Retinal pigment epithelial cell (primary cell): Measurements from ENCODE around the gene STKLD1.

Experiments
- DNase-seq: peaks from one replicate; pipeline ENCODE4 v3.0.0-alpha.2; 2010; ENCODE audit warnings: low read depth
- H3K4me3 ChIP-seq: 2 replicates; pipeline ENCODE4 v1.5.1; 2011; ENCODE audit warnings: mild to moderate bottlenecking, low read length, control low read depth, moderate library complexity
- TF ChIP-seq, protein P1 (sequence below): conservative IDR thresholded peaks from 2 replicates; pipeline ENCODE4 v1.5.1; 2011; ENCODE audit warnings: low read depth, low read length, control low read depth, inconsistent platforms

STKLD1 gene

DNA sequence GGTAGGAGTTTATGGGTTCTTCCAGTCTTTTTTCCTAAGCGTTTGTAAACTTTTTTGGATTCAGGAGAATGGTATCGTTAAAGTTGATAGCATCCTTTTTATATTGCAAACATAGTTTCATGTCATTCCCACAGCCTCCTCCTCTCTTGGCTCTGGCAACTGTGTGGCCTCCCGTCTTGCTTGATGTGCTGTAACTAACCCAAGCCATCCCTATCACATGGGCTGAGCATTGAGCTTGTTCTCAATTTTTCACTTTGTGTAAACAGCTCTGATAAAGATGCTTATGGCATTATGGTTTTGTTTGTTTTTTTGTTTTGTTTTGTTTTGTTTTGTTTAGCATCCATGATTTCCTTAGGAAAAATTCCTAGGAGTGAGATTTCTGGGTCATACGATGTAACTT is 4.6 kb downstream of the STKLD1 start:
- TF ChIP-seq, protein P1, sequence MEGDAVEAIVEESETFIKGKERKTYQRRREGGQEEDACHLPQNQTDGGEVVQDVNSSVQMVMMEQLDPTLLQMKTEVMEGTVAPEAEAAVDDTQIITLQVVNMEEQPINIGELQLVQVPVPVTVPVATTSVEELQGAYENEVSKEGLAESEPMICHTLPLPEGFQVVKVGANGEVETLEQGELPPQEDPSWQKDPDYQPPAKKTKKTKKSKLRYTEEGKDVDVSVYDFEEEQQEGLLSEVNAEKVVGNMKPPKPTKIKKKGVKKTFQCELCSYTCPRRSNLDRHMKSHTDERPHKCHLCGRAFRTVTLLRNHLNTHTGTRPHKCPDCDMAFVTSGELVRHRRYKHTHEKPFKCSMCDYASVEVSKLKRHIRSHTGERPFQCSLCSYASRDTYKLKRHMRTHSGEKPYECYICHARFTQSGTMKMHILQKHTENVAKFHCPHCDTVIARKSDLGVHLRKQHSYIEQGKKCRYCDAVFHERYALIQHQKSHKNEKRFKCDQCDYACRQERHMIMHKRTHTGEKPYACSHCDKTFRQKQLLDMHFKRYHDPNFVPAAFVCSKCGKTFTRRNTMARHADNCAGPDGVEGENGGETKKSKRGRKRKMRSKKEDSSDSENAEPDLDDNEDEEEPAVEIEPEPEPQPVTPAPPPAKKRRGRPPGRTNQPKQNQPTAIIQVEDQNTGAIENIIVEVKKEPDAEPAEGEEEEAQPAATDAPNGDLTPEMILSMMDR = no peak

DNA sequence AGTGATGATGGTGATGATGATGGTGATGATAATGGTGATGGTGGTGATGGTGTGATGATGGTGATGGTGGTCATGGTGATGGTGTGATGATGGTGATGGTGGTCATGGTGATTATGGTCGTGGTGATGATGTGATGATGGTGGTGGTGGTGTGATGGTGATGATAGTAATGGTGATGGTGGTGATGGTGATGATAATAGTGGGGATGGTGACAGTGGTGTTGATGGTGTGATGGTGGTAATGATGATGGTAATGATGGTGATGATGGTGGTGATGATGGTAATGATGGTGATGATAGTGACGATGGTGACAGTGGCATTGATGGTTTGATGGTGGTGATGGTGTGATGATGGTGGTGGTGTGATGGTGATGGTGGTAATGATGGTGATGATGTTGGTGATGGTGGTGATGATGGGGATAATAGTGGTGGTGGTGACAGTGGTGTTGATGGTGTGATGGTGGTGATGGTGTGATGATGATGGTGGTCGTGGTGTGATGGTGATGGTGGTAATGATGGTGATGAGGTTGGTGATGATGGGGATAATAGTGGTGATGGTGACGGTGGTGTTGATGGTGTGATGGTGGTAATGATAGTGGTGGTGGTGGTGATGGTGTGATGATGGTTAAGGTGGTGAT is 6.5 kb downstream of the STKLD1 start:
- no peak overlapping the region for H3K4me3 ChIP-seq
- TF ChIP-seq, protein P1 = no peak
- DNase-seq = no peak

More for the DNA sequence above, 4.6 kb downstream of the STKLD1 start:
- DNase-seq = no peak
- no peak overlapping the region for H3K4me3 ChIP-seq

DNA sequence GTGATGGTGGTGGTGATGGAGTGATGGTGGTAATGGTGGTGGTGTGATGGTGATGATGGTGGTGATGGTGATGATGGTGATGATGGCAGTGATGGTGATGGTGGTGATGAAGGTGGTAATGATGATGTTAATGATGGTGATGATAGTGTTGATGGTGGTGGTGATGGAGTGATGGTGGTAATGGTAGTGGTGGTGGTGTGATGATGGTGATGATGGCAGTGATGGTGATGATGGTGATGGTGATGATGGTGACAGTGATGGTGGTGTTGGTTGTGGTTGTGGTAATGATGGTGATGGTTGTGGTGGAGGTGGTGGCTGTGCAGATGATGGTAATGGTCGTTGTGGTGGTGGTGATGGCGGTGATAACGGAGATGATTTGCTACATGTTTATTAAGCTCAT is 7.3 kb downstream of the STKLD1 start:
- H3K4me3 ChIP-seq = no peak overlapping the region
- TF ChIP-seq, protein P1 = no peak
- DNase-seq = no peak

DNA sequence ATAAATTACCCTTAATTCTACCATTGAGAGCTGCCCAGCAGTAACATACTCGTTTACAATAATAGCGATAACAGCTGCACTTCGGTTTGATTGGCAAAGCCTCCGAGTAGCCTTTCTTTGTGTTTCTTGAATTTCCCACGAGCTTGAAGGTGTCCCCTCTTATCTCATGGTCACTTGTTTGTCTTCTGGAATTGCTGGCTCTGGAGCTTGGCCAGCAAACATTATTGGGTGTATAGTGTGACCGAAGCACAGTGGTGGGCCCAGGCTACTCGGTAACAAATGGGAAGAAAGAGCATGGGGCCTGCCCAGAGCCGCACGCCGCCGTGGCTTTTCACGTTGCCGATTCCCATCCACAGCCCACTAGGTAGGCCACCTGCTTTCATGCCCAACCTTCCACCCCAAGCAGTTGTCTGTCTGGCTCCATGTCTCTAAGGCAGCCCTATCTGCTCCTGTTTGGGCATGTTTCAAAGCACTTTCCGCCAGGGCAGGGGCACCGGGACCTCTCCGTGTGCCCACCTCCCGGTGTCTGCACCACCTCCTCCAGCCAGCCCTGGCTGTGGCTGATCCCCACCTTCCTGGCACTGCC is 8.7 kb downstream of the STKLD1 start:
- TF ChIP-seq, protein P1 = no peak
- H3K4me3 ChIP-seq = no peak overlapping the region
- DNase-seq = no peak

DNA sequence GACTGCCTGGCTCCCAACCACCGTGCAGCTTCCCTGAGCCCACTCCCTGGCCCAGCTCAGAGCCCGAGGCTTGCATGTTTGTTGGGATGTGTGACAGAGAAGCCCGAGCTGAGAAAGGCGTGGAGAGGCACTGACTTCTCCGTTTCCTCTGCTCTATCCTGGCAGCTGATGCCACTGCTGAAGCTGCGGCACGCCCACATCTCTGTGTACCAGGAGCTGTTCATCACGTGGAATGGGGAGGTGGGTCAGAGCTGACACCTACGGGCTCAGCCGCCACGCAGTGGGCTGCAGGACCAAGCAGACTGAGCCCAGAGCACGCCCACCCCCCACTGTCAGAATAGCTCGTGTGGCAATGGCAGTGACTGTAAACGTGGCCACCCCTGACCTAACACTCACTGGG is 9.3 kb downstream of the STKLD1 start:
- TF ChIP-seq, protein P1 = no peak
- no peak overlapping the region for H3K4me3 ChIP-seq
- DNase-seq = no peak

DNA sequence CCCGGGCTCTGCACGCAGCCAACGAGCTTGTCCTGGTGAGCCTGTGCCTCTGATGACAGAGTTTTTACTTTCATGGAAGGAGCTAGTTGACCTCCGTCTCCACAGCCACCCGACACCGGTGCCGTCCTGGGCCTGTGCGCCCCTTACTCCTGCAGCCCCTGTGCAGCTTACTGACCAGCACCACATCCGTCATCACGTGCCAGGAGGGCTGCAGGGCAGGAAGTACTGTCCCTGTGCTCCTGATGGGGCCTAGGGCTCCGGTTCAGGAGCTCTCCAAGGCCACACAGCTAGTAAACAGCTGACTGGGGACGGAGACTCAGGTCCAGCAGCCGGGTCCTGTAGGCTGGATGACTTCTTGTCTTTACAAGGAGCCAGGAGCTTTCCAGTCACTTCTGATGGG is 10.2 kb downstream of the STKLD1 start:
- TF ChIP-seq, protein P1 = no peak
- no peak for DNase-seq
- no peak overlapping the region for H3K4me3 ChIP-seq

DNA sequence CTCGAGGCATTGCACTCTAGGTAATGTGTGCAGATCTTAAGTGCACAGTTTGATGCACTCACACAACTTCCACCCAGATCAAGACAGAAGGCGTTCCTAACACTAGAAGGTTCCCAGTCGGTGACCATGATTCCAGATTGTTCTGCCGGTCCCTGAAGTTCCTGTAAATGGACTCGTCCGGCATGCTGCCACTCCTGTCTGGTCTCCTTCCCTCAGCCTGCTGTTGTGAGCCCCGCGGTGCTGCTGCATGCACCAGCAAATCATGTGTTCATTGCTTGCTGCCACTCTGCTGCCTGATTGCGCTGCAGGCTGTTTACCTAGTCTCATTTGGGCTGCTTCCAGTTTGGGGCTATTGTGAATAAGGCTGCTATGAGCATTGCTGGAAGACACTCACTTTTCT is 11.5 kb downstream of the STKLD1 start:
- H3K4me3 ChIP-seq = no peak overlapping the region
- TF ChIP-seq, protein P1 = no peak
- DNase-seq = no peak
